GM18858 (cell line): ENCODE results near the gene DBF4B.

Experiments used
- ATAC-seq: cut with Tn5 transposase; IDR thresholded peaks from one replicate; pipeline ENCODE4 v1.9.1; 2021; ENCODE audit not compliant: unreplicated experiment

The DBF4B gene

GRCh38 chr17:44759086-44759915 lies 50.8 kb downstream of the DBF4B start:
- no peak for ATAC-seq

- no peak for ATAC-seq
These were observed 51.4 kb downstream of the DBF4B start for GRCh38 chr17:44759916-44760243.

GRCh38 chr17:44760474-44761308 lies 52.2 kb downstream of the DBF4B start:
- no peak for ATAC-seq

GRCh38 chr17:44761932-44762810 lies 53.7 kb downstream of the DBF4B start:
- ATAC-seq: no peak

- ATAC-seq: no peak
These were observed 54.7 kb downstream of the DBF4B start for GRCh38 chr17:44763170-44763569.

GRCh38 chr17:44765965-44766364 lies 57.5 kb downstream of the DBF4B start:
- no peak for ATAC-seq

- no peak for ATAC-seq
These were observed 58.1 kb downstream of the DBF4B start for GRCh38 chr17:44766409-44767038.

- no peak for ATAC-seq
These were observed 59.0 kb downstream of the DBF4B start for GRCh38 chr17:44767493-44767892.

GRCh38 chr17:44768505-44769142 lies 60.2 kb downstream of the DBF4B start:
- no peak for ATAC-seq

GRCh38 chr17:44769230-44769629 lies 60.8 kb downstream of the DBF4B start:
- ATAC-seq: no peak

- ATAC-seq: no peak
These were observed 61.2 kb downstream of the DBF4B start for GRCh38 chr17:44769647-44770084.

- ATAC-seq: no peak
These were observed 61.9 kb downstream of the DBF4B start for GRCh38 chr17:44770166-44770925.

- ATAC-seq: no peak
These were observed 64.0 kb downstream of the DBF4B start for GRCh38 chr17:44772308-44773045.

- ATAC-seq: no peak
These were observed 64.7 kb downstream of the DBF4B start for GRCh38 chr17:44773140-44773539.

GRCh38 chr17:44774271-44775135 lies 66.0 kb downstream of the DBF4B start:
- ATAC-seq: no peak

- ATAC-seq: peak; percentile 83
These were observed 66.8 kb downstream of the DBF4B start for GRCh38 chr17:44775136-44775837.
